22Rv1 (cell line): Measurements from ENCODE around the gene MT3.

Source experiments
- ZFX ChIP-seq: fragments of 450-650 bp; IDR thresholded peaks from 2 replicates; pipeline ENCODE4 v1.6.1; 2017; ENCODE audit warnings: antibody characterized with exemption, borderline replicate concordance
- TF ChIP-seq, protein P1 (sequence below): fragments of 450-650 bp; IDR thresholded peaks from 2 replicates; pipeline ENCODE4 v1.5.1; 2017; ENCODE audit warnings: mild to moderate bottlenecking

DNA sequence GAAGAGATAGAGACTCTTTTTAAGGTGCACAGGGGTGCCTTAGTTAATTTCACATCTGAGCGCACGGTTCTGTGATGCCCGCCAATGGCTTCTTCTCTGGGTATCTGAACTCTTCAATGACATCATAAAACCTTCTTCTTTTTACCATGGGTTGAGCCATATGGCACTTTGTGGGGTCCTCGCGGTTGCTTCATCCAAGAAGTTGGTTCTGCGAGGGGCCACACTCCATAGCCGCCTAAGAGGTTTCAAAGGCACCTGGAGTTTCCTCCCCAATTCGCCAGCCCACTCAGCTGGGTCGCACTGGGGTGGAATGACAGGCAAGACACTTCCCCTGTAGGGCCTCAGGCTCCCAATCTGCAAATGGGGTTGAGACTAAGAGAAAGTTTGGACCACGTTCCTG, 34.9 kb upstream of the MT3 start:
- TF ChIP-seq, protein P1, sequence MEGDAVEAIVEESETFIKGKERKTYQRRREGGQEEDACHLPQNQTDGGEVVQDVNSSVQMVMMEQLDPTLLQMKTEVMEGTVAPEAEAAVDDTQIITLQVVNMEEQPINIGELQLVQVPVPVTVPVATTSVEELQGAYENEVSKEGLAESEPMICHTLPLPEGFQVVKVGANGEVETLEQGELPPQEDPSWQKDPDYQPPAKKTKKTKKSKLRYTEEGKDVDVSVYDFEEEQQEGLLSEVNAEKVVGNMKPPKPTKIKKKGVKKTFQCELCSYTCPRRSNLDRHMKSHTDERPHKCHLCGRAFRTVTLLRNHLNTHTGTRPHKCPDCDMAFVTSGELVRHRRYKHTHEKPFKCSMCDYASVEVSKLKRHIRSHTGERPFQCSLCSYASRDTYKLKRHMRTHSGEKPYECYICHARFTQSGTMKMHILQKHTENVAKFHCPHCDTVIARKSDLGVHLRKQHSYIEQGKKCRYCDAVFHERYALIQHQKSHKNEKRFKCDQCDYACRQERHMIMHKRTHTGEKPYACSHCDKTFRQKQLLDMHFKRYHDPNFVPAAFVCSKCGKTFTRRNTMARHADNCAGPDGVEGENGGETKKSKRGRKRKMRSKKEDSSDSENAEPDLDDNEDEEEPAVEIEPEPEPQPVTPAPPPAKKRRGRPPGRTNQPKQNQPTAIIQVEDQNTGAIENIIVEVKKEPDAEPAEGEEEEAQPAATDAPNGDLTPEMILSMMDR, result no peak
- no peak for TF ChIP-seq ZFX
